GM19455 (cell line): ENCODE measurements around the gene TMEM151B.

Experiments
- ATAC-seq: cut with Tn5 transposase; IDR thresholded peaks from one replicate; pipeline ENCODE4 v1.9.1; 2021; ENCODE audit not compliant: unreplicated experiment

The TMEM151B gene

GRCh38 chr6:44232676-44233566 lies 37.3 kb upstream of the TMEM151B start:
- ATAC-seq, result no peak

DNA sequence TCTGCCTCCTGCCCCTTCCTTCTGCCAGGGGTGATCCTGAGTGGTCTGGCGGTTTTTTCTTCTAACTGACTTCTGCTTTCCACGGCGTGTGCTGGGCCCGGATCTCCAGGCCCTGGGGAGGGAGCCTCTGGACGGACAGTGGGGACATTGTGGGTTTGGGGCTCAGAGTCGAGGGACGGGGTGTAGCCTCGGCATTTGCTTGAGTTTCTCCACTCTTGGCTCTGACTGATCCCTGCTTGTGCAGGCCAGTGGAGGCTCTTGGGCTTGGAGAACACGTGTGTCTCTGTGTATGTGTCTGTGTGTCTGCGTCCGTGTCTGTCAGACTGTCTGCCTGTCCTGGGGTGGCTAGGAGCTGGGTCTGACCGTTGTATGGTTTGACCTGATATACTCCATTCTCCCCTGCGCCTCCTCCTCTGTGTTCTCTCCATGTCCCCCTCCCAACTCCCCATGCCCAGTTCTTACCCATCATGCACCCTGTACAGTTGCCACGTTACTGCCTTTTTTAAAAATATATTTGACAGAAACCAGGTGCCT lies 36.6 kb upstream of the TMEM151B start:
- no peak for ATAC-seq

- ATAC-seq, result no peak
Measured at GRCh38 chr6:44234101-44235025, 35.9 kb upstream of the TMEM151B start.

- ATAC-seq, result no peak
Measured at GRCh38 chr6:44235269-44235668, 35.0 kb upstream of the TMEM151B start.

DNA sequence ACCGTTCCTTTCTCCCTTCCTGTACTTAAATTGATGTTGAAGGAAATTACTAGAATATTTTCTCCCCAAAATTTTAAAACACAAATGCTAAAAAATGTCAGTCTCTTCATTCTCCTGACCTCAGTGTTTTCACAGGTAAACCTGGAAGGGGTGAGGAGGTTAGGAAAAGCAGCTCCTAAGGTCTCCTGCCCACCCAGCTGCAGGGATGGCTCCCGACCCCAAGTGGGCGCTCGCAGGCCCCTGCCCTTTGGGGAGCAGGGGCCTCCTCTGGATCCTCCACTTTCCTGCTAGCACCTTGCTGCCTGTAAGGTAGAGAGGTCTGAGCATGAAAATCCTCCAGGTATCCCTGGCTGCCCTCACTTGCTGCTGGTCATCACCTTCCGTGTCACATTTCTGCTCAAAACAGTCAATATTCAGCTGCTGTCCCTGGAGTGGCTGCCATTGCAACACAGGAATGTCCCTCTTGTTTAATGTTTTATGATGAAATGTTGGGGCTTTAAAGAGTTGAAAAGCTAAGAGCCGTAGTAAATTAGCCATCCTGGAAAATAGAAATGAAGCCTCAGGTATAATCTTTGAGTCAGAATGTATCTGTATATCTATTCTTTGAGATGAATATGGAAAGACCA lies 34.2 kb upstream of the TMEM151B start:
- ATAC-seq, result no peak

- peak; percentile 52 for ATAC-seq
Measured at GRCh38 chr6:44237021-44237812, 33.0 kb upstream of the TMEM151B start.

- ATAC-seq, result peak; percentile 81
Measured at GRCh38 chr6:44237813-44238433, 32.3 kb upstream of the TMEM151B start.

GRCh38 chr6:44238687-44239350 lies 31.4 kb upstream of the TMEM151B start:
- ATAC-seq, result no peak

- no peak for ATAC-seq
Measured at GRCh38 chr6:44243345-44243744, 26.9 kb upstream of the TMEM151B start.

GRCh38 chr6:44245391-44245911 lies 24.8 kb upstream of the TMEM151B start:
- ATAC-seq, result no peak

DNA sequence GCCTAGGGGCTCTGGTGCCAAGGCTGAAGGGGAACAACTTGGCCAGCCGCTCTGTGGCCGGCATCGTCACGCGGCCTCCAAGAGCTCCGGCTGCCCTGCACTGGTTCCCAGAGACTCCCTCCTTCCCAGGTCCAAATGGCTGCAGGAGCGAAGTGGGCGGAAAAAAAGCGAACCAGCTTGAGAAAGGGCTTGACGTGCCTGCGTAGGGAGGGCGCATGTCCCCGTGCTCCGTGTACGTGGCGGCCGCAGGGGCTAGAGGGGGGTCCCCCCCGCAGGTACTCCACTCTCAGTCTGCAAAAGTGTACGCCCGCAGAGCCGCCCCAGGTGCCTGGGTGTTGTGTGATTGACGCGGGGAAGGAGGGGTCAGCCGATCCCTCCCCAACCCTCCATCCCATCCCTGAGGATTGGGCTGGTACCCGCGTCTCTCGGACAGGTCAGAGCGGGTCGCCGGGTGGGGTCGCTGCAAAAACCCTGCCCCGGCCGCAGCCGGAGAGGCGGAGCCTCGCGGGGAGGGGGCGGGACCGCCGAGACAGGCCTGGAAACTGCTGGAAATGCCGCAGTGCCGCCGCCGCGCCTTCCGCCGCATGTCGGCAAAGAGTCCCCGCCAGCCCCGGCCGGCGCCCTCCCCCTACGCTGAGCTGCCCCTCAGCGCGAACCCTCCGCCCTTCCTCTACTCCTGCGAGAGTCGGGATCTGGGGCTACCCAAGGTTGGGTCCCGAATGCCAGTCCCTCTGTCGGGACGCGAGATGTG lies 24.2 kb upstream of the TMEM151B start:
- ATAC-seq, result peak; percentile 52

DNA sequence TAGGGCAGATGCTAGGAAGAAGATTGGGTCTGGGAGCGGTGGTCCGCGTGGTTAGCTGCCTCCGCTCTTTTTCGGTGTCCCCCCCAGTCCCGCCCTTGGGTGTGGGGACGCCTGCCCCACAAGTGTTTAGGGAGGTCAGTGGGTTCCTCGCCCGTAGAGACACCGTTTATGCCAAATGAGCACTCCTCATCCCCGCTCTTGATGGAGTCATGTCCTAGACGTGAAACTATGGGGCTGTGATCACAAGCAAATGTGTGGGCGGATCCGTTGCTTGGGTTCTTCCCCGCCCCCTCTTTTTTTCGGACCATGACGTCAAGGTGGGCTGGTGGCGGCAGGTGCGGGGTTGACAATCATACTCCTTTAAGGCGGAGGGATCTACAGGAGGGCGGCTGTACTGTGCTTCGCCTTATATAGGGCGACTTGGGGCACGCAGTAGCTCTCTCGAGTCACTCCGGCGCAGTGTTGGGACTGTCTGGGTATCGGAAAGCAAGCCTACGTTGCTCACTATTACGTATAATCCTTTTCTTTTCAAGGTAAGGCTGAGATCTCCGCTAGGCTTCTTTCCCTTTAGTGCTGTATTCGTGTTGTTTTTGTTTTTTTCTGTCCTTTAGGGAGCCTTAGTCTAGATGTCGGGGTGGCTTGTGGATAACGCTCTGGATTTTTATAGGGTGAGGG lies 23.4 kb upstream of the TMEM151B start, which contains the start of gene HSP90AB1:
HSP90AB1 (plus strand) TSS at position 439 of the 675 bp plus-strand sequence. CDS start 1,529 bp downstream, outside the sequence.
- peak; percentile 68 for ATAC-seq

- ATAC-seq, result peak; percentile 28
Measured at GRCh38 chr6:44247338-44248302, 22.6 kb upstream of the TMEM151B start.

- no peak for ATAC-seq
Measured at GRCh38 chr6:44248579-44248978, 21.7 kb upstream of the TMEM151B start.

- no peak for ATAC-seq
Measured at GRCh38 chr6:44249082-44249748, 21.0 kb upstream of the TMEM151B start.
